ENCODE data around the gene DOK7. TPM values are rescaled to one million over a fixed set of nuclear protein-coding genes. Genes with fewer than 3 reads are reported as not detected.

DOK7 gene, protein sequence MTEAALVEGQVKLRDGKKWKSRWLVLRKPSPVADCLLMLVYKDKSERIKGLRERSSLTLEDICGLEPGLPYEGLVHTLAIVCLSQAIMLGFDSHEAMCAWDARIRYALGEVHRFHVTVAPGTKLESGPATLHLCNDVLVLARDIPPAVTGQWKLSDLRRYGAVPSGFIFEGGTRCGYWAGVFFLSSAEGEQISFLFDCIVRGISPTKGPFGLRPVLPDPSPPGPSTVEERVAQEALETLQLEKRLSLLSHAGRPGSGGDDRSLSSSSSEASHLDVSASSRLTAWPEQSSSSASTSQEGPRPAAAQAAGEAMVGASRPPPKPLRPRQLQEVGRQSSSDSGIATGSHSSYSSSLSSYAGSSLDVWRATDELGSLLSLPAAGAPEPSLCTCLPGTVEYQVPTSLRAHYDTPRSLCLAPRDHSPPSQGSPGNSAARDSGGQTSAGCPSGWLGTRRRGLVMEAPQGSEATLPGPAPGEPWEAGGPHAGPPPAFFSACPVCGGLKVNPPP
- 1.9 and 7.5 TPM in 2 replicates for total RNA-seq

DNA sequence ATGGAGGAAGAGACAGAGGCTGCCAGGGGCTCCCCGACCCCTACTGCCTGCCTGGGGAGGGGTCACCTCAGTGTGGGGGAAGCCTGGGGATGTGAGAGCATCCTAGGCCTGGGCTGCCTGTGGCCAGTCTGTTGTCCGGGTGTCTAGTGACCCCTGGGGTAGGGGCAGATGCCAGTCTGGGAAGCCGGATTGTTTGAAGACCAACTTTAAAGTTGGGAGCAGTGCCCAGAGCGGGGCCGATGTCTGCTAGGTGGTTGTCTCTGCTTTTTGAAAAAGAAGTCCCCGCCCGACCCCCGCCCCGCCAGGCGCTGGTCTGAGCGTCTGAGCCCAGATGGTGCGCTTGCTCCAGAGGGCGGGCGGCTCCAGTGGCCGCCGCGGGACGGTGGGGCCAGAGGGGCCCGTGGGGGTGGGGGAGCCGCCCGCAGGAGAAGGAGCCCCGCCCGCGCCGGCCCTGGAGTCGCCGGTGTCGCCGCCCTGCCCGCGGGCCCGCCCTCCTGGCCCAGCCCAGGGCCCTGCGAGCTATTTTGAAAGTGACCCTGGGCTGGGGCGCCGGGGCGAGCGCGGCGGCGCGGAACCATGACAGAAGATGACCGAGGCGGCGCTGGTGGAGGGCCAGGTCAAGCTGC, at the start of gene DOK7:
DOK7 (plus strand) TSS at position 517 of the 626 bp plus-strand sequence; CDS start at position 587, 70 bp downstream.

DNA sequence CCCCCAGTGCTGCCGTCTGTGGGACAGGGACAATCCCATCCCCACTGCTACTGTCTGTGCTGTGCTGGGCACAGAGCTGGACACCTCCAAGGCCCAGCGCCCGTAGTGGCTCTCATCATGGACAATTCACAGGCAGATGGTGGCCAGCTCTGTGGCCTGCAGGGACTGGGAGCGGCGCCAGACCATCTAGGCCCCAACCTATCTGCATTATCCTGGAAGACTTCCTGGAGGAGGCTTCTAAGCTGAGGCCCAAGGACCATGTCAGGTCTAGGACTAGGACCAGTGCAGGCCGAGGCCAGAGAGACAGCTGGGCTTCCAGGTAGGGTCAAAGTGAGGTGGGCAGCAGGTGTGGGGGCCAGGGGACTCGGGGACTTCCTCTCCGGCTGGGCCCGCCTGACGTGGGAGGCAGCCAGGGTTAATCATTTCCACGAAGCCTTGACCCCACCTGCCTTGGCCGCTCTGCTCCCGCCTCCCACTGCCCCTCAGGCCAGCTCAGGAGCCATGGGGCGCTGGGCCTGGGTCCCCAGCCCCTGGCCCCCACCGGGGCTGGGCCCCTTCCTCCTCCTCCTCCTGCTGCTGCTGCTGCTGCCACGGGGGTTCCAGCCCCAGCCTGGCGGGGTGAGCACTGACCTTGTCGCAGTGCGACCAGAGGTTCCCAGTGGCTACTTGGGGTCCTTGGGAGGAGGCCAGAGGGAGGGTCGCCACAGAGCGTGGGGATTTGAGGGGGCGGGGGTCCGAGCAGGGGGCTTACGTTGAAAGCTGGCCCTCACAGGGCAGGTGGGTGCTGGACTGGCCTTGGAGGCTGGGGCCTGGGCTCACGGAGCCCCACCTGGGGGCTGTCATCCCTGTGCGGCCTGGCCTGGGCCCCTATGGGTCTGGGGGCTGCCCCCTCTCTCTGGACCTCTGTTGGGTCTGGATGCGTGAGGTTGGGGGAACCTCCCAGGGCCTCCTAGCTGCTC, 21.3 kb upstream of the DOK7 start, which contains the start of gene HGFAC:
HGFAC (plus strand) TSS at position 468 of the 959 bp plus-strand sequence; CDS start at position 502, 34 bp downstream.

DNA sequence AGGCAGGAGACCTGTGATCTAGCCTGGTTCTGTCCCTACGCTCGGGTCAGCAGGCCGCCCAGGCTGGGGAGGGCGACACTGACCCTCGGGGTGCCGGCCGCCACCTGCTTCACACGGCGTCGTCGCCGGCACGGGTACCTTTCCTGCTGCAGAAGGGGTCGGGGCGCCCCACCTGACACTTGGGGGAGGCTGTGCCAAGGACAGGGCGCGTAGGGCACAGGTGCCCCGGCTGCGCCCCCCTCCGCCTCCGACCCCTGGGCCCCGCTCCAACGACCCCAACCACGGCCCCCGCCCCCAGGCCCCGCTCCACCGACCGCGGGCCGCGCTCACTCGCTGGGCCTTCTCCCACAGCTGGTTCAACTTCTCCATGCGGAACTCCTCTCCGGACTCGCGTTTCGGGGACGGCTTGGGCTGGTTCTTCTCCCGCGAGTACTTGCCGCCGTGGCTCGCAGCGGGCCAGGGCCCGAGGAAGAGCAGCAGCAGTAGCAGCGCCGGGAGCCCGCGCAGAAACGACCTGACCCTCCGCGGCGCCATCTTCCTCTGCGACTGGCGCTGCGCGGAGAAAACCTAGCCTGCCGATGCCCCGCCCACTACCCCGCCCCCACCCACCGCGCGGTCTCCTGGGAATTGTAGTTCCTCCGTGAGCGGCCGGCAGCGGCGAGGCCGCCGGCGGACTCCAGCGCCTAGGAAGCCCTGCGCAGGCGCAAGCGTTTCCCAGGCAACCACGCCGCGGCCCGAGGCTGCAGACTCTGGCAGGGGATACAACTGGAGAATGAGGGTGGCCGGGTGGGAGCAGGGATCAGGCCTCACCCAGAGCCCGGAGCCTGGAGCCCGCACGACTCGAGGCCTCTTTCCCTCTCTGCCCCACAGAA, 69.0 kb downstream of the DOK7 start, which contains the start of gene LRPAP1:
LRPAP1 (minus strand) TSS at position 544 of the 872 bp plus-strand sequence; CDS start at position 534, 10 bp downstream.

Other genes starting within 250 kb of the DOK7 start
- gene MSANTD1, start 214.1 kb upstream of the DOK7 start, total RNA-seq, result 0.23 TPM in 1 of 2 replicates, not detected in the other
- 34.1 and 43.4 TPM in 2 replicates for gene RGS12, start 170.3 kb upstream of the DOK7 start, total RNA-seq
- not detected in 2 replicates for gene HGFAC, start 21.3 kb upstream of the DOK7 start, total RNA-seq
- 138 and 175 TPM in 2 replicates for gene LRPAP1, start 69.1 kb downstream of the DOK7 start, total RNA-seq